Neural progenitor cell (in vitro differentiated cells): ENCODE measurements around the gene RNF220.

Experiments
- CTCF ChIP-seq: fragments of 200-600 bp; sonication (generic); IDR thresholded peaks from 2 replicates; pipeline ENCODE4 v1.5.1; 2017; ENCODE audit warnings: antibody characterized with exemption, mild to moderate bottlenecking
- EZH2phosphoT487 ChIP-seq: fragments of 200-600 bp; sonication (generic); IDR thresholded peaks from 2 replicates; pipeline ENCODE4 v1.6.1; 2017; ENCODE audit warnings: antibody characterized with exemption

- TF ChIP-seq CTCF (no peak), EZH2phosphoT487 (no peak)
Observed at GRCh38 chr1:44681905-44682882, 277.1 kb downstream of the RNF220 start.
